Left colon (tissue), 2 donors: ENCODE data around the gene MUC4. TPM values are rescaled to one million over a fixed set of nuclear protein-coding genes. Genes with fewer than 3 reads are reported as not detected.
"Not testable (repeated sequence)": the region's sequence is repeated elsewhere in the genome, so short reads cannot be mapped to it uniquely, and the experiment has no call there.

Experiments used
- ATAC-seq: fragments of 200-7000 bp; cut with Tn5 transposase; one replicate; pipeline ENCODE4 v1.9.1; 2020; ENCODE audit warnings: mild to moderate bottlenecking, moderate library complexity
- DNase-seq, 2 donors: peaks; one replicate each; pipeline ENCODE4 v3.0.0-alpha.2; 2020
- intact Hi-C, 2 donors: fragments of 100-400 bp; cut with DNase I in 1 of 2; cut with micrococcal nuclease in 1 of 2; formaldehyde crosslinking; loops; one replicate each; pipeline versions ENCODE4 v1.11.2 to v1.14.0; 2022; cut with DNase I, micrococcal nuclease
- total RNA-seq, 2 donors: library from RNA; stranded (reverse); fragmentation: NEBNext Ultra II Directional; extraction: Animal tissue kit (Norgen Biotek cat#: 25700); gene quantifications; one replicate each; pipeline ENCODE4 v1.2.1, GENCODE V29; 2021
- donor health status: DM: no; HTN: no; CAD: no.
- donor health status: DM: yes; HTN: yes; CAD: no.

MUC4 gene
- total RNA-seq, 2 donors from 2014 or later, result 114 to 356 TPM

DNA sequence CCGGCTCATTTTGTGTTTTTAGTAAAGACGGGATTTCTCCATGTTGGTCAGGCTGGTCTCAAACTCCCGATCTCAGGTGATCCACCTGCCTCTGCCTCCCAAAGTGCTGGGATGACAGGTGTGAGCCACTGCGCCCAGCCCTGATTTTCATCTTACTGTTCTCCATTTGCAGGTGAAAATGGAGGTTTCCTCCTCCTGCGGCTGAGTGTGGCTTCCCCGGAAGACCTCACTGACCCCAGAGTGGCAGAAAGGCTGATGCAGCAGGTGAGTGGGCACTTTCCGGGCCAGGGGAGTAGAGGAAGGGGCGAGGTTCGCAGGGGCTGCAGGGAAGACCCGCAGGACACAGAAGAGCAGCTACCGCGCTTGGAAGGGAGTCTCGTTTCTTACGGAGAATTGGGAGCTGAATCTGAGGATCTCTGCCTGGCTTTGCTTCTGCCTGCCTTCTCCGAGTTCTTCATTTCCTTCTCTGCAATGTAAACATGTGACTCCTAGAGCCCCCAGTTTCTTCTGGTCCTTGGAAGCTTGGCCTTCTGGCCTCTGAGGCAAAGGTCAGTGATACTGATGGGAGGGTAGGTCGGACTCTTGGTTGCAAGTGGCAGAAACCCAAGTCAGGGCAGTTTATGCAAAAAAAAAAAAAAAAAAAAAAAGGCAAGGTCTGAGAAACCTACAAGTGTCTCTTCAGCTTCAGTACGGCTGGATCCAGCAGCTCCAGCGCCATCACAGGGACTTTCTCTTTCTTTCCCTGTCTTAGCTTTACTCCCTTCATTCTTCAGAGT lies 82.1 kb downstream of the MUC4 start:
- DNase-seq, result no peak
- ATAC-seq, result peak; percentile 5
- intact Hi-C loops, result no loop called here

DNA sequence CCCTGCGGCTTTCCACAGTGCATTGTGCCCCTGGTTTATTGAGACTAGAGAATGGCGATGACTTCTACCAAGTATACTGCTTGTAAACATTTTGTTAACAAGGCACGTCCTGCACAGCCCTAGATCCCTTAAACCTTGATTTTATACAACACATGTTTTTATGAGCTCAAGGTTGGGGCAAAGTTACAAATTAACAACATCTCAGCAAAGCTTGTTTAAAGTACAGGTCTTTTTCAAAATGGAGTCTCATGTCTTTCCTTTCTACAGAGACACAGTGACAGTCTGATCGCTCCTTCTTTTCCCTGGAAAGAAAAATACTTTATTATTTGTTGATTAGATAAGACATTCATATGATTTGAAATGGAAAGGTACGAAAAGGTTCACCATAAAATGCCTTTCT lies 82.9 kb downstream of the MUC4 start:
- peak; percentile 68 for ATAC-seq
- intact Hi-C loops, DNase-seq: not testable (repeated sequence)

DNA sequence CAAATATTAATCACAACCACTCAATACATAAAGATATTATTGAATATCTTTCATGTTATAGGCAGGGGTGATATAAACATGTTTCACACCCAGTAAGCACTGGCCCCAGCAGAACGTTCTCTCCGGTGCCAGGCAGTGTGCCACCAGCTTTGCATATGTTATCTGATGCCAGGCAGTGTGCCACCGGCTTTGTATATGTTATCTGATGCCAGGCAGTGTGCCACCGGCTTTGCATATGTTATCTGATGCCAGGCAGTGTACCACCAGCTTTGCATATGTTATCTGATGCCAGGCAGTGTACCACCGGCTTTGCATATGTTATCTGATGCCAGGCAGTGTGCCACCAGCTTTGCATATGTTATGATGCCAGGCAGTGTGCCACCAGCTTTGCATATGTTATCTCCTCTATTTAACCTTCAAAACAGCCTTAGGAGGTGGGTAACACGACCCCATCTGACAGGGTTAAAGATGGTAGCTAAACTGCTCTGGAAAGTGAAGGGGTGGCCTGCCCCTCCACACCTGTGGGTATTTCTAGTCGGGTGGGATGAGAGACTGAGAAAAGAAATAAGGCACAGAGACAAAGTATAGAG lies 84.0 kb downstream of the MUC4 start:
- peak; percentile 41 for ATAC-seq
- peak; percentile 64 to 72 for DNase-seq
- intact Hi-C loops, result no loop called here

DNA sequence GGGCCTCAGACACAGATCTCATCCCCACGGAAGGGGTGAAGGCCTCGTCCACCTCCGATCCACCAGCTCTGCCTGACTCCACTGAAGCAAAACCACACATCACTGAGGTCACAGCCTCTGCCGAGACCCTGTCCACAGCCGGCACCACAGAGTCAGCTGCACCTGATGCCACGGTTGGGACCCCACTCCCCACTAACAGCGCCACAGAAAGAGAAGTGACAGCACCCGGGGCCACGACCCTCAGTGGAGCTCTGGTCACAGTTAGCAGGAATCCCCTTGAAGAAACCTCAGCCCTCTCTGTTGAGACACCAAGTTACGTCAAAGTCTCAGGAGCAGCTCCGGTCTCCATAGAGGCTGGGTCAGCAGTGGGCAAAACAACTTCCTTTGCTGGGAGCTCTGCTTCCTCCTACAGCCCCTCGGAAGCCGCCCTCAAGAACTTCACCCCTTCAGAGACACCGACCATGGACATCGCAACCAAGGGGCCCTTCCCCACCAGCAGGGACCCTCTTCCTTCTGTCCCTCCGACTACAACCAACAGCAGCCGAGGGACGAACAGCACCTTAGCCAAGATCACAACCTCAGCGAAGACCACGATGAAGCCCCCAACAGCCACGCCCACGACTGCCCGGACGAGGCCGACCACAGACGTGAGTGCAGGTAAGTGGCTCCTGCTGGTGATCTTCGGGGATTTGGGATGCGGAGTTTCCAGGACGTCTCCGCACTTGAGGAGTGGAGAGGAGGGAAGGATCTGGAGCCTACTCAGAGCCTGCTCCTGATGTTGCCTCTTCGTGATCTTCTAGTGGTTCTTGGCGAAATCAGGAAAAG lies 85.6 kb downstream of the MUC4 start:
- not testable (repeated sequence) for ATAC-seq

DNA sequence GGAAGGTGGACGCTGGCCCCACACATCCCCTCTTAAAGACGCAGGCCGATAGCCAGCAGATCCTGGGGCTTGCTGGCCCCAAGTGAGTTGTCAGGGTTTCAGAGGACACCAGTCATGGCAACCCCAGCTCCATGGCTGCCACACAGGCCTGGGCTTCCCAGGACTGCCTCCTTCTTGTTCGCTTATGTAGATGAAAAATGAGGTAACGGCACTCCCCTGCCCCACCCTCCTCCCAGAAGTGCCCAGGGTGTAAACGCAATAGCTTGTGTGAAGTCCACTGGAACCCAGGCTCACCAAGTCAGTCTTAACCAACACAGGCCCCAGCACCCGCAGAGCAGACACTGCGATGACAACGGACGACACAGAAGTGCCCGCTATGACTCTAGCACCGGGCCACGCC lies 87.4 kb downstream of the MUC4 start:
- intact Hi-C loops, DNase-seq, ATAC-seq: not testable (repeated sequence)

More for the DNA sequence above, 85.6 kb downstream of the MUC4 start:
- DNase-seq, intact Hi-C loops: not testable (repeated sequence)

GRCh38 chr3:195722996-195723345 lies 88.8 kb downstream of the MUC4 start:
- intact Hi-C loops, DNase-seq, ATAC-seq: not testable (repeated sequence)

DNA sequence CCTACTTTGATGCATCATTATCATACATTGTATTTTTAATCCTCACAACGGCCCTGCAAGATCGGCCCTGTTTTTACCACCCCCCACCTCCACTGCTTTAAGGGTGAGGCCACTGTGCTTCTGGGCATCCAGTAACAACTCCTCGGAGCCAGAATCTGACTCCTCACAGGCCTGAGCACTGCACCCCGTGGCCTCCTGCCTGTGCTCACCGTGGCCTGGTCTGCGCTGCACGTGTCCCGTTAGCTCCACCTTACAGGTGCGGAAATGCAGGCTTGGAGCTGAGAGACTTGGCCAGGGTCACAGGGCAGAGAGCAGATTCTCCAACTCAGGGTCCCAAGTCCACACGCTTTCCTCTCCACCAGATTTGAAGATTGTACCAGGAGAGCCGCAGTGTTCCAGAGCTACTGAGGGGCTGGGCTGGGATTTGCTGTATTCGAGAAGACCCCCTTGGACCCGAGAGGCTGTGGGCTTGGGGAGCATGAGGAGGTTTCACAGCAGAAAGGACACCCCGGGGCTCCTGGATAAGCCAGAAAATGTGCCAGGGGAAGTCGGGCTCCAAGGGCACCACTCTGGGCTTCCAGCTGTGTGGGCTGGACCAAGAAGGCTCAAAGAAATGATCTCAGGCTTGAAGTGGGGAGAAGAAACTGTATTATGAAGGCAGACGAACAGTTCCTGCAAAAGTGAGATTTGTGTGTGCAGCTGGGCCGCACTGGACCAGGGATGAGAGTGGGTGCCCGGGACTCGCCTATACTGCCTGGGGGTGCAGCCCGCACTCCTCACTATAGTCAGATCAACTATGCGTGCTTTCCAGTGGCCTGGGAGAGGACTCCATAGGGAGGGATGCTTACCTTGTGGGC lies 89.4 kb downstream of the MUC4 start:
- DNase-seq, intact Hi-C loops: not testable (repeated sequence)
- ATAC-seq, result peak; percentile 69

GRCh38 chr3:195720831-195721506 lies 90.8 kb downstream of the MUC4 start, which contains the start of gene MUC20:
Gene MUC20 (plus strand): TSS chr3:195720978. CDS start chr3:195721008, 30 bp downstream.
- intact Hi-C loops, result not testable (repeated sequence)
- DNase-seq, result peak; percentile 76 to 91
- peak; percentile 75 for ATAC-seq

GRCh38 chr3:195719514-195720254 lies 92.0 kb downstream of the MUC4 start:
- ATAC-seq, intact Hi-C loops, DNase-seq: not testable (repeated sequence)

DNA sequence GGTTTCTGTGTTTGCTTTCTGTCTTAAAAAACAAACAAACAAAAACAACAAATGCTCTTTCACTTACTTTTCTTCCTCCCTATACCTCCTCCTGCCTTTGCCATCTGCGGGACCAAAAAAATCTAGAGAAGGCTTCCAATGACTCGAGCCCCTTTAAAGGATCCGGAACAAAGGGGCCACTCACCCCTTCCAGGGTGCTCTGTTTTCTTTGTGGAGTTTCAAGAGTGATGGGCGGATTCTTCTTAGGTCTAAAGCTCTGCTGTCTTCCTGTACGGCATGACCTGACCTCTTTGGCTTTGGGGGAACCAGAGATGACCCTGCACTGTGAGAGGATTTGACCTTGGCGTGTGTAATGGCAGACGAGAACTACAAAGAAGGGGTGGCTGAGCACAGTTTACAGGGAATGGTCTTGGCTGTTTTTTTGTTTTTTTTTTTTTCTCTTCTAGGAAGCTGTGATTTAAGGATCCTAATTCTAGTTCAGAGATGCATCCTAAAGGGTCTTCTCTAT lies 93.2 kb downstream of the MUC4 start:
- ATAC-seq (no peak), DNase-seq (no peak)
- intact Hi-C loops, result no loop called here

- no peak for DNase-seq
- no peak for ATAC-seq
- intact Hi-C loops, result no loop called here
Measured at GRCh38 chr3:195717852-195718476, 93.8 kb downstream of the MUC4 start.

DNA sequence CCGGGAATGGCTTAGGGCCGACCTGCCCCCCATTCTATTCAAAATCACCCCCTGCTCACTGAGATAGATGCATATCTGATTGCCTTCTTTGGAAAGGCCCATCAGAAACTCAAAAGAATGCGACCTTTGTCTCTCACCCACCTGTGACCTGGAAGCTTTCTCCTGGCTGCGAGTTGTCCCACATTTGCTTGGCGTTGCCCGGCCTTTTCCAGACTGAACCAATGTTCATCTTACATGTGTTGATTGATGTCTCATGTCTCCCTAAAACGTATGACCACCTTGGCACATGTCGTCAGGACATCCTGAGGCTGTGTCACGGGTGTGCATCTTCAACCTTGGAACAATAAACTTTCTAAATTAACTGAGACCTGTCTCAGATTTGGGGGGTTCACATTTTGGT lies 94.3 kb downstream of the MUC4 start:
- DNase-seq (no peak), ATAC-seq (no peak)
- intact Hi-C loops, result no loop called here

DNA sequence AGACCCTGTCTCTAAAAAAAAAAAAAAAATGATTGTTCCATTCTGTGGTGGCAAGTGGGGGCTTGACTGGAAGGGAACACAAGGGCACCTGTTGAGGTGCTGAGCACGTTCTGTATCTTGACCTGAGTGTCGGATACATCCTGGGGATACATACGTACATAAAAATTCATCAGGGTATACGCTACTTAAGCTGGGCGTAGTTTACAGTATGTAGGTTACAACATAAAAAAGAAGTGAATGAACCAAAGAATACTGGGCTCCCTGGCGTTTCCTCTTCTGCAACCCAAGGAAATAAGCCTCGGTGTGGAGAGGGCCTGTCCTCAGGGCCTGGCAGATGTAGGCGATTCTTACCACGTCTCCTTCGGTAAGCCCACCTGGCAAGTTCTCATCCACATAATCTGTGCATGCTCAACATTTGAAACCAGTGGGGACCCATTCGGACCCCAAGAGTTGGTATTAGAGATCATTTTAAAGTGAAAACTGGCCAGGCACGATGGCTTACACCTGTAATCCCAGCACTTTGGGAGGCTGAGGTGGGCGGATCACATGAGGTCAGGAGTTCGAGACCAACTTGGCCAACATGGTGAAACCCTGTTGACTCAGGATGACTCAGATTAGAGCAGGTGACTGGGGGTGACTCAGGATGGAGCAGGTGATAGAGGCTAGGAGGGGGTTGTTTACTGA lies 96.0 kb downstream of the MUC4 start:
- intact Hi-C loops, result no loop called here
- DNase-seq, result peak in 1 of 2 donors; percentile 73
- ATAC-seq, result peak; percentile 35

- ATAC-seq (no peak), DNase-seq (no peak)
- intact Hi-C loops, result no loop called here
Measured at GRCh38 chr3:195715134-195715533, 96.6 kb downstream of the MUC4 start.

GRCh38 chr3:195714380-195715011 lies 97.2 kb downstream of the MUC4 start:
- DNase-seq (no peak), ATAC-seq (no peak)
- intact Hi-C loops, result no loop called here

DNA sequence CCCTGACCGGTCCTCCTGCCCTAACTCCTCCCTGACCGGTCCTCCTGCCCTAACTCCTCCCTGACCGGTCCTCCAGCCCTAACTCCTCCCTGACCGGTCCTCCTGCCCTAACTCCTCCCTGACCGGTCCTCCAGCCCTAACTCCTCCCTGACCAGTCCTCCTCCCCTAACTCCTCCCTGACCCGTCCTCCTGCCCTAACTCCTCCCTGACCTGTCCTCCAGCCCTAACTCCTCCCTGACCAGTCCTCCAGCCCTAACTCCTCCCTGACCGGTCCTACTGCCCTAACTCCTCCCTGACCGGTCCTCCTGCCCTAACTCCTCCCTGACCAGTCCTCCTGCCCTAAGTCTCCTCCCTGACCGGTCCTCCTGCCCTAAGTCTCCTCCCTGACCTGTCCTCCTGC lies 98.6 kb downstream of the MUC4 start:
- DNase-seq, intact Hi-C loops, ATAC-seq: not testable (repeated sequence)
